Measurements from ENCODE around the gene SLC6A6.

SLC6A6 gene

DNA sequence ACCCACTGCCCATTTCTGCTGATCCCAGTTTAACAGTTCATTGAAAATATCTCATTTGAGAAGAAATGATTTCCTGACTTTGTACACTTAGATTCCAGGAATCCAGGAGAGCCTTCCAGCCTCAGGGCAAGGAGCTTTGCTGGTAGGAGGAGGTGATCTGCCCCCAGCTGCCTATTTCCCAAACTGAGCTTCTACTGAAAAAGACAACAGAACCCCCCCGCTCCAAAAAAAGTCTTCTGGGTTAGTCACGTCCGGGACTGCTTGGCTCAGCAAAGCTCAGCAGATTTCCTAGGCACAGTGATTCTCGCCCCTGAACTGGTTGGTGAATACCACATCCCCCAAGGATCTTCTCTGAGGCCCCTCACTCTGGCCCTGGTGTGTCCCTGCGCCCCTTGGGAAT lies 13.1 kb downstream of the SLC6A6 start:
- in situ Hi-C loops (cut with MboI; ENCODE audit: low sequenced_read_pairs) = no loop called here

DNA sequence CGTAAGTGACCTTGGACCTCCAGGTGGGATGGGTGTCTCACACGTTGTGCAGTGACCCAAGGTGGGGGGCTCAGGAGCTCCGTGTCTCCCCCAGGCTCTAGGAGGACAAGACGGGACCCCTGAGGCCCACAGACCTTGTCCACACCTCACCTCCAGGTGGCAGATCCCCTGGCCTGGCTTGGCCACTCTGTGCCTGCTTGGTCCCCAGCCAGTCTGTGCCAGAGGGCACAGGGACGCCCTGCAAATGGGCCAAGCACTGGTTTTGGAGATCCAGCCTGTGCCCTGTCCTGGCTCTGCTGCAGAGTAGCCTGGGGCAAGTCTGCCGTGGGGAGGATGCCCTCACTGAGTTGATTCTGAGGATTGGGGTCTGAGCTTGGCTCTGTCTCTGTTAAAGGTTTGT lies 14.0 kb downstream of the SLC6A6 start:
- in situ Hi-C loops (cut with MboI; ENCODE audit: low sequenced_read_pairs) = no loop called here

DNA sequence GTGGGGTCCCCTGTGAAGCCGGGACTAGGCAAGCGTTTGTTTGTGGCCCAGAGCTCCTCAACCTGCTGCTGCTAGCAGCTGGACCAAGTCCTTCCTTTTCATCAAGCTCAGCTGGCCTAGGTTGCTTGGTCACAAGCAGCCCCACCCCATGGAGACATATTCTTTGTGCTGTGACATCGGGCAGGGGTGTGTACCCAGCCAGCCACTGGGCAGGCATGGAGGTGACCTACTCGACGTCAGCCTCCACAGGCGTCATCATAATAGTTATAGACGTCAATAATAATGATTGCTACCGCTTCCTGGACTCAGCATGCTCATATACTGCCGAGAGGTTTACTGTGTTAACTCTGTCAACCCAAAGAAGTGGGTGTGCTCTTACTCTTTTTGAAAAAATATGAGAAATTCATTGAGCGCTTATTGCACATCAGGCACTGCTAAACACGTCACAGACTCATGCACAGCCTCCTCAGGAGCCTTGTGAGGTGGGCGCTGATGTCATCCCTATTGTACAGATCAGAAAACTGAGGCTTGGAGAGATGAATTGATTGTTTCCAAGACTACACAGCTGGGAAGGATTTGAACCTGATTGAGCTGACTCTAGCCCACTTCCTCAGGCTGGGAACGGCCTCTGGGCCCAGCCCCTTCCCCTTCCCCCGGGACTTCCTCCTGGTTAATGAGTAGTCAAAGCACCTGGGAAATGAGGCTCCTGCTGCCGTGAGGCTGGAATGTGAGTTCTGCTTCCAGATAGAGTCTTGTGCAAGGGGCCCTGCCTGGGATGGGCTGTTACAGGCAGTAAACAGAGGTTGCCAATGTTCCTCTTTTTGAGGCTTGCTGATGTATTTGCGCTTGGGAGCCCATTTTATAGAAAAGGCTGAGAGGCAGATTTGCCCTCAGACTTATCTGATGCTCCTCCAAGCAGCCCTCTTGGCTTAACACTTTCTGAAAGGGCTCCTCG lies 16.2 kb downstream of the SLC6A6 start:
- in situ Hi-C loops (cut with MboI; ENCODE audit: low sequenced_read_pairs) = no loop called here

DNA sequence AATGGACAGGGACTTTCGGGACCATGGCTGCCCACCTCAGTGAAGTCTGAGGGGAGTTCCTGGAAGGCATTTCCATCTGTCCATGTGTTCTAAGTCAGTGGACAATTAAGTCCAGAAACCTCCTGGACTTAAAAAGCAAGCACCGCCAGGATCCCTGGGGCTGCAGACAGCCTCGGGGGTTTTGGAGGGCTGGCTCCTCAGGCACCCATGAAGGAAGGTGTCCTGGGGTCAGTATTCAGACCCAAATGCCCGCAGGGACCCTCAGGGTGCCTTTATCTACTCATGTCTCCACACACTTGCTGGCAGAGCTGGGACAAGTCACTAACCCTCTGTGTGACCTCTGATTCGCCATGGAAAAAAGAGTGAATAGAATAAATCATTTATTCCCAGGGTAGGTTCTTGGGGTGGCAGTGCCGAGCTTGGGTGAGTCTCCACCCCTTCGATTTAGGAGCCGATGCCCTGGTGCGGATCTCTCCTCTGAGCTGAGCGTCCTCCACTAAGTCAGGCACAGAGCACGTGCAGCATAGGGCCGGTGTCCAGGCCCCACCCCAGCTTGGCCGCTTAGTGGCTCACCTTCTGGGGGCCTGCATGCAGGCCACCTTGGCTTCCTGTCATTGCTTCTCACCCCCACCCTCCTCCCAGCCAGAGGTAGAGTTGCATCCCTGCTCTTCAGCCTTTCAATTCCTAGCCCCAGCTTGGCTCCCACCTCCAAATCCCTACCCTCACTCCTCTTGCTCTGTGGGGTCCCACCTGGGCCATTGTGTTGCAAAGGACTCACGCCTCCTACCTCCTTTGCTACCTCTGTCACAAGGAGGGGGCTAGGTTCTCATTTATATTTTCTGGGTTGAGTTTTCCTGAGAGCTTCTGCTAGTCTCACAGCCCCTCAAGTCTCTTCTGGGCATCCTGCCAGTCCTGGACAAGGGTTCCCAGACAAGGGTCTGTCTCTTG lies 19.9 kb downstream of the SLC6A6 start:
- in situ Hi-C loops (cut with MboI; ENCODE audit: low sequenced_read_pairs) = no loop called here

DNA sequence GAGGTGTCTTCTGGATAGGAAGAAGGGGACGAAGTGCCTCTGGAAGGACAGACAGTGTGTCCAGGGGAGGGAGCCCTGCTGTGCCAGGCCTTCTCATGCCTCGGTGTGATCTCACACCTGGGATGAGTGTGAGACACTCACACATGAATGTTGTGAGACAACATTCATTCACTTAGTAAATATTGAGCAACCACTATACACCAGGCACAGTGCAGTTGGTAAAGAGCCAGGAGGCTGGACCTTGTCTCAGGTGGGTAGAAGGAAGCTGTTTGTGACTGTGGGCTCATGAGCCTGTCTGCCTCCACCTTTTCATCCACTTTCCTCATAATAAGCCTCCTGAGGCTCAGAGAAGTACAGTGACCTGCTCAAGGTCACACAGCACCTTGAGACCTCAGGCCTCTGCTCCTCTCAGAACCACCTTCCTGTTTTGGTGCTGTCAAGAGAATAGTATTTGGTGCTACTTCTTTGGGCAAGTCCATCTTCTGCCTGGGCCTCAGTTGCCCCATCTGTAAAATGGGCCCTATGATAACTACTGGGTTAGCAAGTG lies 20.9 kb downstream of the SLC6A6 start:
- in situ Hi-C loops (cut with MboI; ENCODE audit: low sequenced_read_pairs) = no loop called here

DNA sequence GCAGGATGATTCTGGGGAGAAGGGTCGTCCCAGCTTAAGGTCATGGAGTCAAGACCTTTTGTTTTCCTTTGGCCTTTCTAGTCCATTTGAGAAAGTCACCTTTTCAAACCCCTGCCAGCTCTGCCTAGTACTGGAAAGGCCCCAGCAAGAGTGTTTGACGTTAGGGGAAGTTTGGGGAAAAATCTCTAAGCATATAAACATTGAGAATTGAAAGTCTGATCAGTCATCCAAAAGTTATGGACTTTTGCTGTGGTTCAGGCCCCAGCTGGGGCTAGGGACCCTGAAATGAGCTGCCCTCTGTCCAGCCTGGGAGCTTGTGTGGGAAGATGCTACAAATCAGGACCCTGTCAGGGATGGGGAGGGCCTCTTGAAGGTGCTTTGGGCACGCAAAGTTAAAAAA lies 21.6 kb downstream of the SLC6A6 start:
- in situ Hi-C loops (cut with MboI; ENCODE audit: low sequenced_read_pairs) = no loop called here

DNA sequence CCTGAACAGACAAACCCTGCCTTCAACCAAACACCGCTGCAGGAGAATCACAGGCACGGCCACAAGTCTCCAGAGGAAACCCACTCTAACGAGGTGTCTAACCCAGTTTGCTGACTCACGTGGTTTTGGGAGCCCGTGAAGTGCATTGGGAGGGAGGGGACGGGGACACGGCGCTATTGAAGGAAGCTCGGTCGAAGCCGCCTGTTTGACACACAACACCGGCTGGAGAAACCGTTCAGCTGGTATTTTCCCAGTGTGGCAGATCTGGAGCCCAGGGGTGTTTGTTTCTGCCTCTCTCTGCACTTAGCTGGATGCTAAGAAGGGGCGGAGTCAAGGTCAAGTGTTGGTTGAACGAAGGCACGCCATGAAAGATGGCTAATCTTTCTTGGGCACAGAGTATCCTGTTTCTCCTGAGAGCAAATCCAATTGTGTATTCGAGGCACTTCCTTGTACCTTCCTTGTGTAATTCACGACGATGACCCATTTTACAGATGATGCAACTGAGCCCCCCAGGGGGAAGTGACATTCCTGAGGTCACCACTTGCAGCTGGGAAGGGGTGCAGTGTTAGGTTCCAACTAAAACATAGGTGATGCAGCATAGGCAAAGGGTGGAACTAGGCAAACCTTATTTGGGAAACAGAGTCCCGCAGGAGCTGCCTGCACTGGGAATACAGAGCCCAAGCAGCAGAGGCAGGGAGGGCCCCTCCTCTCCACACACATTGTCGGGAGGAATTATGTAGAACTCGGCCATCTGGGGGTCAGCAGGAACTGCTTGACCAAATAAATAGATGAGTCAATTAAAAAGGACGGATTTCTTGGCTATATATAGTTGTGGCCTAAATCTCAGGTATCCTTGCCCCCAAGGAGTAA lies 22.5 kb downstream of the SLC6A6 start:
- in situ Hi-C loops (cut with MboI; ENCODE audit: low sequenced_read_pairs) = no loop called here

DNA sequence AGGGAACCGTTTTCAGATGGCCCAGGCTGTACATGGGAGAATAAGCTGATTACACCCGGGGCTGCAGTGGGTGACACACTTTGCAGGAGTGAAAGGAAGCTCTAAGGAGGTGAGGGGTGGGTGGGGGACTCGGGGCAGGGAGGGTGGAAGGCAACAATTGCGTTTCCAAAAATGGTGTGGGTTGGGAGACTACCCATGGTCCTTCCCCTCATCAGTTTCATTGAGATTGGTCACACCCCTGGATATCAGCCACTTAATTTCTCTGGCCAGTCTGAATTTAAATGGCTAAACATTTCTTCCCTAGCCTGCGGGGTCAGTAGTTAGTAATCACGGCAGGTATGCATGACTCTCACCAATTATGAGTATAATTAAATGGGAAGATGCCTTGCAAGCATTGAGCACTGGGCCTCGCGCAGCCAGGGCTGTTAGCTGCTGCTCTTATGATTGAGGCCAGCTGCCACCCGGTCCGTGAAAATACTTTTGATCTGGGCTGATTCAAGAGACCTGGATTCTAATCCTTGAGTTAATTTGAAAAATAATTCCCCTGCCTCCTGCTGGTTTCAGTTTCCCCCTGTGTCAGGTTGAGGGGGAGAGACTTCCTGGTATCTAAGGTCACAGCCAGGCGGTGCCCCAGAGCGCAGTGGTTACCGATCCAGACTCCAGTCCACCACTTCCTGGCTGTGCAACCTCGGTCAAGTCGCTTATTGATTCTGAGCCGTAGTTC lies 23.3 kb downstream of the SLC6A6 start:
- in situ Hi-C loops (cut with MboI; ENCODE audit: low sequenced_read_pairs) = no loop called here

DNA sequence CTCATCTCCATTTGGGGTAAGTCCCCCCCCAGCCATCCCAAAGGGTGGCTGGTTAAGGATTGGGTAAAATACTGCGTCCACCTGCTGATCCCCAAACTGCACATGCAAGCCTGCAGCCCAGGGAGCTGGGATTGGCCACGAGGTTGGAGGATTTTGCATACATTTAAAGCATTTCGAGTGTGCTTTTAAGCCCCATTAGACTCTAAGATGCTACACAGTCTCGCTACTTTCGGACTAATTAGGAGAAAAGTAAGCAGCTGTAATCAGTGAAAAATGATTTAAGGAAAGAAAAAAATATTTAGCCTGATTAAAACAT lies 23.9 kb downstream of the SLC6A6 start:
- in situ Hi-C loops (cut with MboI; ENCODE audit: low sequenced_read_pairs) = no loop called here

DNA sequence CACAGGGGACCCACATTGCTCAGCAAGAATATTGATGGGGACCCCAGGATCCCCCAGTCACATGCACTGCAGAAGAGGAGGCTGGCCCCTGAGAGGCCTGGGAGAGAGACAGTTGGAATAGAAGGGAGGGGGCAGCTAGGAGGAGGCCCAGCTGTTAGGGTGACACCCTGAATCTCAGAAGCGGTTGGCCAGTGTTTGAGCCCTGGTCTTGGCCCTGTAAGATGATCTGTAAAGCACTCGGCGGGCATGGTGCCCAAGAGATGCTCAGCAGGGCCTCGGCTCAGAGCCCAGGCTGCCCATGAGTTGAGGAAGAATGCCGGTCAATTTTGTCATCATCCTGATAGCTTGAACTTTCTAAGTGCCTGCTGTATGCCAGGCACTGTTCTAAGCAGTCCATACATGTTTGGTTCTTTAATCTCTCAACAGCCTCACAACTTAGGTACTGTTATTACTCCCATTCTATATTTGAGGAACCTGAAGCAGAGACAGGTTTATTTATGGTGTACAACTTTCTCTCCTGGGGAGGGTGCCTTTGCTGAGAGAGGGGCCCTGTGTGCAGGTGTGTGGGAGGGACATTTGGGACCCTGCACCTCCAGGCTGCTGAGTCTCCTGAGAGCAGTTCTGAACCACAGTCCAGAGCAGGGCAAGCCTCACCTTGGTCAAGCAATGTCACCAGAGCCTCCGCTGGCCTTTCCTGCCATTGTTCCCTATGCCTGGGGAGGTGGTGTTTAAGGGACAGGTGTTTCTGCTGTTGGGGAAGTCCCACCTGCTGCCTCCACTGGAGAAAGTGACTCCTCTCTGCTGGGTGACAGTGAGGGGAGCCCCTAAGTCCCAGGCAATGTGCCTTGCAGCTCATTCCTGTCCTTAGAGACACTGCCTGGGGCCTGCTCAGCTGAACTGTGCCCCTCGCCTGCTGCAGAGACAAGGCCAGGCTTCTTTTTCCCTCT lies 26.0 kb downstream of the SLC6A6 start:
- in situ Hi-C loops (cut with MboI; ENCODE audit: low sequenced_read_pairs) = no loop called here

DNA sequence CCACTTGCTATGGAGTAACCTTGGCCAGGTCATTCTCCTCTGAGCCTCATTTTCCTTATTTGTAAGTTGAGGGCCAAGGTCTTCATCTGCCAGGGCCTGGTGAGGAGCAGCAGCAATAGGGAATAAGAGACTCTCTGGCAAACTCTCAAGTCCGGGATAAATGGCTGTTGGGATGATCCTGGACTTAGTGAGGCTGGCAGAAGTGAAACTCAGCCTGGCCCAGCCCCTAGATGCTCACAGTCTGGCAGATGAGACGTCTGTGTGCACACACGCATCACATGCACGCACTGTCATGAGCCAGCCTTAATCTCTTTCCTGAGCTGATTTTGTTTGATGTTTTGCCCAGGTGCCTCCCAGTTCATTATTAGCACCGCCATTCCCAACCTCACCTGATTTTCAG lies 26.8 kb downstream of the SLC6A6 start:
- in situ Hi-C loops (cut with MboI; ENCODE audit: low sequenced_read_pairs) = no loop called here

DNA sequence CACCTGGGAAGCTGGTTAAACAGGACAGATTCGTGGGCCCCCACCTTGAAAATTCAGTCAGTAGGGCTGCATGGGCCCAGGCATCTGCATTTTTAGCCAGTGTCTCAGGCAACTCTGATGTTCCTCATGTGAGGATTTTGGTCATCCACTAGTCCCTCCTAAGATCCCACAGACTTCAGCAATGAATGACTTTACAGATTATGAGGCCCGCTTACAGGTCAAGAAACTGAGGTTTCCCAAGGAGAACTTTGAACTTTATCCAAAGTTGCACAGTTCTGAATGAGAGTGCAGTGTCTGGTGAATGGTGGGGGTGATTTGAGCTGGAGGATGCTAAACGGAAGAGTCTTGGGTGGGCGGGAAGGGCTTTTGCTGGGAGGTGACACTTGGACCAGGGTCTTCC lies 27.2 kb downstream of the SLC6A6 start:
- in situ Hi-C loops (cut with MboI; ENCODE audit: low sequenced_read_pairs) = no loop called here

DNA sequence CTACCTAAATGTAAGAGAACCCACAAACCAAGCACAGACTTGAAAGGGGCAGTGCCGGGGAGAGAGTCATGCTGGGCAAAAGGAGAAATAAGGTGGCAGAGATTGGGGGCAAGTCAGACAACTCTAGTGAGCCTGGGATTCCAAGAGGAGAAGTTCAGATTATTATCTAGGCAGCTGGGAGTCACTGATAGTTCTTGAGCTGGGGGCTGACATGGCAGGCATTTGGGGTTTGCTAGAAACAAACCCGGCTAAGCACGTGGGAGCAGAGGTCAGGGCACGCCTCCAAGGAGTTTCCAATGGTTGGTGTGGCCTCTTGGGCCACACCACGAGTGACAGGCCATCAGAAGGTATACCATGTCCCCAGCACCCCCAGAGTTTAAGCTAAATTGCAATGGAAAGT lies 27.6 kb downstream of the SLC6A6 start:
- in situ Hi-C loops (cut with MboI; ENCODE audit: low sequenced_read_pairs) = no loop called here

DNA sequence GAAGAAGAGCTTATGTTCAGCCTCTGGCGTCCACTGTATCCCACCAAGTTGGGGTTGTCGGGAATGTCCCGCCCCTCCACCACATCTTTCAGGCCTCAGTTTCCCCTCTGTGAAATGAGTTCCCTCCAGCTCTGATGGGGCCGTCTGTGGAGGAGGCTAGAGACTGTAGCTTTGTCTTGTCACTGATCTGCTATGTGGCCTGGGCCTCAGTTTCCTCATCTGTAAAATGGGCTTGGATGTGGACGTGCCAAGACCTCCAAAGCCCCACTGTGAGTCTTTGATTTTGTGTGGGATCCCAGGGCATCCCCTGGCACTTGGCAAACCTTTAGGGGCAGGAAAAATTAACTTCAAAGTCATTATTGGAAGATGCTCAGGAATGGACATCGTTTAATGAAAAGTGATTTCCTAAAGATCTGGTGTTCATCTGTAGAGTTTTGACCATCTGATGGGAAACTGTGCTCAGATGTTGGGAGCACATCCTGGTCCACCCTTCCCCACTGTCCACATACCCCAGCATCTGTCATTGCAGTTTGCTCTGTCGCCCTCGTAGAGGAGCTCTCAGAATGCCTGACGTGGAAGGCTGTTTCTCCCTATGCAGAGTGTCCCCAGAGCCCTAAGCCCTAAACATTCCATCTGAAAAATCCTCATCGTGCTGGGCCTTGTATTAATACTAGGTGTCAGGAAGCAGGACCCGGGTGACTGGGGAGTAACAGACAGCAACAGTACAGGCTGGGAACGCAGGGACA lies 28.5 kb downstream of the SLC6A6 start:
- in situ Hi-C loops (cut with MboI; ENCODE audit: low sequenced_read_pairs) = no loop called here

DNA sequence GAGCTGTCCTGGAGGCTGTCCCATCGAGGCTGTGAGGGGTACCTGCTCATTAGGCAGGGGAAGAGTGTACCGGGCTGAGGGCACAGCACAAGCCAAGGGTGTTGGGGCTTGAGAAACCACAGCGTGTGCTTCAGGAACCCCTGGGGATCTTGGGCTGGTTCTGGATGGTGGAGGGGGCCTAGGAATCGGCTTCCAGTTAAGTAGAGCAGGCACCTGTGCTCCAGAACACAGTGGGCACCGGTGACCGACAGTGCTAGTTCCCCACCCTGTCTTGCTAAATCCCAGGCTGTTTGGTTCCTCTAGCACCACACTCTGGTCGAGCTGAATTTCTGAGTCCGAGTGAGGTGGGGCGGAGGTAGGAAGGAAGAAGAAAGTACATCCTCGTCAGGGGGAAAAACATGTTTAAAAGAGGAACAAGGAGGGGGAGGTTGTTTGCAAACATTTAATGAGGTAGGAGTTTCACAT lies 29.1 kb downstream of the SLC6A6 start:
- in situ Hi-C loops (cut with MboI; ENCODE audit: low sequenced_read_pairs) = no loop called here

DNA sequence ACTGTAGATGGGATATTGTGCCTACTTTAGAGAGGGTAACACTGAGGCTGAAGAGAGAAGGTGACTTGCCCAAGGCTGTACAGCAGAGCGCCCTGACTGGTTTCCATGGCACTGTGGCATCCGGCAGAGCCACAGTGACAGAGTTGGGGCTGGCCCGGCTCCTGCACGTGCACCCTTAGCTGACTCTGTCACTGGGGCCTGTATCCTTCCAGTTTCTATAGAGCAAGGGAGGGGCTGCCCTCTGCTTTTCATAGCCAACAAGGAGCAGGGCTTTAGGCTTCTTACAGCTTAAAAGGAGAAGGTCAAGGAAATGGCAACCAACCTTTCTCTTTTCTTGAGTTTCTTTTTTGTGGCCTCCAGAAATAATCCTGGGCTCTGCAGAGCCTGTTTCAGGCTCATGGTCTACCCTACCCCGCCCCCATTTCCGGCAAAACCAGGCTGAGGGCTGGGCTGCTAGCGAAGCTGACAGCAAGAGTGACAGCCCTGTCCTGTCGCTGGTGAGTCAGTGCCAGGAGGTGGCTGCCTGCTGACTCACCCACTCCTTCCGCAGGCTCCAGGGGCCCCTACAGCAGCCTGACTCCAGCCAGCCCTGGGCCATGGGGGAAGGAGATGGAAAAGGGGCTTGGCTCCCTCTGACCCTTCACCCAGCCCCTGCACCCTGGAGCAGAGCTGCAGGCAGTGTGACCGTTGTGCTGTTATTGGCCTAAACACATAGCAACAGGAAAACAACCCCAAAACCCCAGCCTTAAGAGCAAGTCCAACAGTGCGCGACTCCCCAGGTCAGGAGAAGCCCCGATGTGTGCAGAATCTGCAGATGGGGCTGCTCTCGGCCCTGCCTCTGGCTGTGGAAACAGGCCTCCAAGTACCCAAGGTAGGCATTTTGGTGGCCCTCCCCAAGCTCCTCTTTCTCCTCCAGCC lies 29.8 kb downstream of the SLC6A6 start:
- in situ Hi-C loops (cut with MboI; ENCODE audit: low sequenced_read_pairs) = no loop called here

DNA sequence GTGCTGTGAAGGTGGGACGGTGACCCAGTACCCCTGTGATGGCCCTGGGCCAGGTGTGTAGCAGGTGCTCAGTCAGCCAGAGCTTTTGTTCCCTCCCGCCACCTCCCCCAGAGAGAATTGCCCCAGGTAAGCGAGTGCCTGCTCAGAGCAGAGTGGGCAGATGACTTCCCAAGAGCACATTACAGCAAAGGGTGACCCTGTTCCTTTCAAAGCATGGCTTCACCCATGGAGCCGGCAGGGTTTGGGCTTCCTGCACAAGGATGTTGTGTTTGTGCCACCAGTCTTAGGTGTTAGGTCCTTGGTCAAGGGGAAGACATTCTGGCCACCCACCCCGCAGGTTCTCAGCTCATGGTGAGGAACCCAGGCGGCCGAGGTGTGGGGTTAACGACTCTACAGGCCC lies 30.7 kb downstream of the SLC6A6 start:
- in situ Hi-C loops (cut with MboI; ENCODE audit: low sequenced_read_pairs) = no loop called here

All from HL-60/S4 treated with retinoic acid at 250 ng/mL for 4 days and 3 days (cell line).